Occipital lobe (tissue), 2 donors: ENCODE data around the gene QRICH1. TPM values are rescaled to one million over a fixed set of nuclear protein-coding genes. Genes with fewer than 3 reads are reported as not detected.

Experiments
- DNase-seq: peaks from one replicate; lab custom pipeline; 2025; lab: John Stamatoyannopoulos, UW
- total RNA-seq: library from RNA; depleted of rRNA; stranded (reverse); fragments of >200 nt; gene quantifications from one replicate; pipeline ENCODE4 v1.2.3, GENCODE V29; 2014

The QRICH1 gene
- total RNA-seq, 1 donor from 2014 or later: 113 TPM

DNA sequence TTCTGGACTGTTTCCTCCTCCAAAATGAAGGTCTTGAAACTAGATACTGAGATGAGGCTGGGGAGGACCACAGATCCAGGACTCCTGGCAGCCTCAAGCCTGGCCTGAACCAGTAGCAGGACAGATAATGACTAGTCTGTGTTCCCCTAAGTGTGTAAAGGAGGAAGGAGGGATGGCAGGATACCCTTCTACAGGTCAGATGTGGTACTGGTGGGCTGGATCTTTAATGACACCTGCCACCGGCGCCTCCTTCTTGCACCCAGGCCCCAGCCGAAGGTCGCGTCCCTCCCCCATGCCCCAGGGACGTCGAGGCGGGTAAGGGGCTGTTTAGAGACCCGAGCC lies 26.2 kb upstream of the QRICH1 start:
- no peak for DNase-seq

GRCh38 chr3:49119439-49119838 lies 25.6 kb upstream of the QRICH1 start:
- no peak for DNase-seq

- no peak for DNase-seq
Observed at GRCh38 chr3:49119036-49119435, 25.2 kb upstream of the QRICH1 start.

DNA sequence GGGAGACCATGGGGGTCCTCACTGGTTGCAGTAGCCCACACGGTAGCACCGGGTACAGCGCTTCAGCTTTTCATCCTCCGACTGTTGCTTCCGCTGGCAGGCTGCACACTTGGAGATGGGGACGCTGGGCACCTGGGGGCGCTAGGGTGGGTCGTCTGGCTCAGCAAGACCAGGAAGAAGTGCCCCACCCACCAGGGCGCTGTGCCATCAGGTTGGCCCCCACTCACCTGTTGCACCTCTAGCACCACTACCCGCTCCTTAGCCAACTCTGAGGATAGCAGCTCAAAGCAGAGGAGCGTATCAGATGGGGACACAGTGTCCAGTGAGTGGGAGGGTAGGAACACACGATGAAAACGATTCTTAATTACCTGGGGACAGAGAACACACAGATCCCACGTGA lies 18.4 kb upstream of the QRICH1 start:
- no peak for DNase-seq

DNA sequence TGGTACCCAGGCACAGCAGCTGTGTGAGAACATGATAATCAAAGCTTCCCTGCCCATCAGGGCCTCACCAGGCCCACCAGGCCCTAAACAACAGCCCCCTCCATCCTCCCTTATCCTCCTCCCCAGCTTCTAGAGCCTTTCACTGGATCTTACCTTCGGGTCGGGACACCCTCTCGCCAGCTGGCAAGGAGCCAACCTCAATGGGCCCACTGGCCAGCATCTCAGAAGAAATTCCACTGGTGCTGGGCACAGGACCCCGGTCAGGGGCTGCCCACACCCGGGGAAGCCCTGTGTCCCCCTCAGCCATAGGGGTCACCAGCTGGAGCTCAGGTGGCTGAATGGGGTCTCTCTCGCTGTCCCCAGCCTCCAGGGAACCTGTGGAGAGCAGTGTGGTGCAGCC lies 17.5 kb upstream of the QRICH1 start:
- no peak for DNase-seq

- DNase-seq: no peak
Observed at GRCh38 chr3:49110780-49111179, 16.9 kb upstream of the QRICH1 start.

- no peak for DNase-seq
Observed at GRCh38 chr3:49108346-49108745, 14.5 kb upstream of the QRICH1 start.

- peak; percentile 92 for DNase-seq
Observed at GRCh38 chr3:49104427-49105291, 10.8 kb upstream of the QRICH1 start, which contains the start of gene QARS1. Gene QARS1 (minus strand): TSS chr3:49104757. CDS start chr3:49104733, 24 bp downstream.

- no peak for DNase-seq
Observed at GRCh38 chr3:49104052-49104426, 10.2 kb upstream of the QRICH1 start.

GRCh38 chr3:49100046-49100615 lies 6.3 kb upstream of the QRICH1 start:
- DNase-seq: no peak

DNA sequence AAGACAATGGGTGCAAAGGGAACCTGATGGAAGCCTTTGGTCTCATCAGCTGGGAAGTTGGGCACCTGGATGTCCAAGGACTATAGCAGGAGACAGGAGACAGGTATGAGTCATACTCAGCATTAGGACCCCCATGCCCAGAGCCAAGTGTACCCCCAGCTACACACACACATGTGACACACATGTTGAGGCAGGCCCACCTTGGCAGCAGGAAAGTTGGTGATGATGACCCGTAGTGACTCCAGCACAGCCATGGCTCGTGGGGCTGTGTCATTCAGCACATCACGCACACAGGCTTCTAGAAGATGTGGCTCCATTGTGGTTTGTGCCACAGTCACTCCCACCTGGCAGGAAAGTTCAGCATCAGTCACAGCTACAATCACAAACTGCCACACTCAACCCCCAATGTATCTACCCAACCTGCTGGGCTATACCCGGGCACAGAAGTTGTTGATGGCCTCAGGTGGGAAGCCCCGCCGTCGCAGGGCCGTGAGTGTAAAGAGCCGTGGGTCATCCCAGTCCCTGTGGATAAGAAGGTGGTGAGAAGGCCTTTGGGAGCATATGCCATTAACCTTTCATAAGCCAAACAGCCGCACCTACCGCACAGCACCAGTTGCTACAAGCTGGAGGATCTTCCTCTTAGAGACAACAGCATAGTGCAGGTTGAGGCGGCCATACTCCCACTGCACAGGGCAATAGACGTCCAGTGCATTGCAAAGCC lies 5.2 kb upstream of the QRICH1 start:
- no peak for DNase-seq

GRCh38 chr3:49098429-49098828 lies 4.6 kb upstream of the QRICH1 start:
- no peak for DNase-seq

- DNase-seq: peak; percentile 81
Observed at GRCh38 chr3:49092938-49093852, 676 bp downstream of the QRICH1 start.

- no peak for DNase-seq
Observed at GRCh38 chr3:49081429-49081828, 12.4 kb downstream of the QRICH1 start.

DNA sequence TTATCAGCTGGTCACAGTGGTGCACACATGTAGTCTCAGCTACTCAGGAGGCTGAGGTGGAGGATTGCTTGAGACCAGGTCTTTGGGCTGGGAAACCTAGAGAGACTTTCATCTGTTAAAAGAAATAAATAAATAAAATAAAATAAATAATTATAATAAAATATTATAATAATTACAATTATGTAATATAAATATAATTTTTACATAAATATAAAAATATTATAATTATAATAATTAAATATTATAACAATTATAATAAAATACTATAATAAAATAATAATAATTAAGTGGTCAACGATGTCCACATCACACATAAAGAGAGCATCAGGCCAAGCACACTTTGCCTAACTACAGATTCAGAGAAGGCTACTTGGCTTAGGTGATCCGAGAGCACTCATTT lies 14.6 kb downstream of the QRICH1 start:
- no peak for DNase-seq

- DNase-seq: no peak
Observed at GRCh38 chr3:49076646-49077045, 17.2 kb downstream of the QRICH1 start.

DNA sequence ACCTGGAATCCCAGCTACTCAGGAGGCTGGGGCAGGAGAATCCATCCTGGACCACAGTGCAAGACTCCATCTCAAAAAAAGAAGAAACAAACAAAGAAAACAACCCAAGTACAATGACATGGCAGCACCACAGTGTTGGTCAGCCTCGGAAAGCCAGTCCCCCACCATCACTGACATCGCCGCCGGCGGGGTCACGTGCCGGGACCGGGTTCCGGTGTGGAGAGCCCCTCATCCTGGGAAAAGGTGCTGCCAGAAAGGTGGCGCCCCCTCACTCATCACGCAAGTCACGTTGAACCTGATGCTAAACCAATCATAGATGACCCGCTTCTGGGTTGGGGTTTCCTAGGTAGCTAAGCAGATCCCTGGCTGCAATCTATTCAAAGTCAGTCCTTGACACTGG lies 17.8 kb downstream of the QRICH1 start:
- DNase-seq: no peak

DNA sequence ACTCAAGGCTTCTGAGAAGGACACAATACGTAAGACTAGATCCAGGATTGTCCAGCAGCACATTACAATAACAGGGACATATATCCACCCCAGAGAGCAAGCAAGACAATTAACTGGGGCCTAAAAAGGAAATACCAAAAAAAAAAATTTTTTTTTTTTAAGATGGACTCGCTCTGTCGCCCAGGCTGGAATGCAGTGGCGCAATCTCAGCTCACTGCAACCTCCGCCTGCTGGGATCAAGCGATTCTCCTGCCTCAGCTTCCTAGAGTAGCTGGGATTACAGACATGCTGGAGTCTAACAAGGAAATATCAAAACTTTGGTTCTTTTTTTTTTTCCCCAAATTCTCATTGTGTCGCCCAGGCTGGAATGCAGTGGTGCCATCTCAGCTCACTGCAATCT lies 35.9 kb downstream of the QRICH1 start:
- no peak for DNase-seq

DNA sequence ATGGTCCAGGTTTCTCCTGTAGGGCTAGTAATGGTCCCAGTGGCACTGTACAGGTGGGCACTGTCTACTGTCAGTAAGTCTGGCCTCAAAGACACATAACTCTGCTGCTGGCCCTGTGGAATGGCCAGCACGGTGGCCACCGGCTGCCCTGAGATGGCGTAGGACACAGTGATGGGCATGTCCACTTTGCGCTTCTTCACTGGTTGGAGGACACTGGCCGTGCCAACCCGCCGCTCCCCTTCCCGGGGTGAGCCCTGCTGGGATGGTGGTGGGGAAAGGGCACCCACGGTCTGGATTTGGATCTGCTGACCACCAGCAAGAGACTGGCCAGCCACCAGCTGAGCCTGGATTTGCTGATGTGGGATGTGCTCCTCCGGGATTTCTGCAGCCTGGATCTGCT lies 36.6 kb downstream of the QRICH1 start:
- no peak for DNase-seq

DNA sequence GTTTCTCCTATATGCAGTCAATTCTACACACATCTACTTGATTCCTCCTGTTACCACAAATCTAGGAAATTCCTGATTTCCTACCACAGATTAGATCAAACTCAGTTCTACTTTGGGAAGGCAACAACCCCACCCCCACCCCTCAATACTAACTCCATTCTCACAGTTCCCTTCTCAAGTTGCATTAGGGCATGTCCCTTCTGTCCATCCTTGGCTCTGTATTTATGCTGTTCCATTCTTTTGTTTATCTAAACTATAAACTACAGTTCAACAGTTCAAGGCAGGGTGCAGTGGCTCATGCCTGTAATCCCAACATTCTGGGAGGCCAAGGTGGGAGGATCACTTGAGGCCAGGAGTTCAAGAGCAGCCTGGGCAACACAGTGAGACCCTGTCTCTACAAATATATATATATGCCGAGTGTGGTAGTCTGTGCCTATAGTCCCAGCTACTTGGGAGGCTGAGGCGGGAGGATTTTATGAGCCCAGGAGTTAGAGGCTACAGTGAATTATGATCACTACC lies 39.5 kb downstream of the QRICH1 start:
- no peak for DNase-seq

DNA sequence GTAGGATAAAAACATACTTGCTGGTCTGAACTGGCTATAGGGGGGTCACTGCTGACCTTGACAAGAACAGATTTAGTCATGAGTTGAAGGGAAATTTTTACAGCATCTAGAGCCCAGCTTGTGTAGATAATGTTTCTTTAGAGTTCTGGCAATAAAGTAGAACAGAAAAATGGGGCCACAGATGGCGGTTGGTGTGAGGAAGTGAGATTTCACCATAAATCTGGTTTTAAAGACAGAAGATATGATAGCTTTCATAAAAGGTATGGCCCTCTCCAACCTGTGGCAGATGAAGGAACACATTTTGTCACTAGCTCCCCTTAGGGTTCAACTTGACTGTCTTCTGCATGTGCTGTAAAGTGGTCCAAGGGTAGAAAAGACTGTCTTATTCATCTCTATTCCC lies 40.3 kb downstream of the QRICH1 start:
- DNase-seq: no peak
